K562 (cell line): Measurements from ENCODE around the gene TOM1L2. TPM values are rescaled to one million over a fixed set of nuclear protein-coding genes. Genes with fewer than 3 reads are reported as not detected.

Experiments used
- ATF1 ChIP-seq, 2 experiments: fragments of 450-650 bp in 1 of 2; IDR thresholded peaks; 2 replicates each; pipeline ENCODE4 v1.6.1; 2016; ENCODE audit warnings: missing compliant biosample characterization in 1 of 2, missing genetic modification characterization in 1 of 2
- CXXC5 ChIP-seq: fragments of 250-450 bp; sonication (Bioruptor Pico); IDR thresholded peaks from 2 replicates; pipeline ENCODE4 v1.8.0; 2022; ENCODE audit warnings: inconsistent platforms, mild to moderate bottlenecking, moderate library complexity
- EP400 ChIP-seq: fragments of 450-650 bp; IDR thresholded peaks from 2 replicates; pipeline ENCODE4 v1.6.1; 2017; ENCODE audit warnings: antibody characterized with exemption, mild to moderate bottlenecking, moderate library complexity
- FOSL1 ChIP-seq: fragments of 200-800 bp; sonication (Bioruptor generic); conservative IDR thresholded peaks from 2 replicates; pipeline ENCODE4 v1.6.1; 2016; ENCODE audit warnings: missing genetic modification characterization, missing compliant biosample characterization
- FUS ChIP-seq: fragments of 200-400 bp; formaldehyde crosslinking; optimal IDR thresholded peaks from 2 replicates; pipeline ENCODE3; 2017; ENCODE audit warnings: low read depth, low read length
- HDAC2 ChIP-seq: fragments of 450-650 bp; IDR thresholded peaks from 2 replicates; pipeline ENCODE4 v1.6.1; 2016; ENCODE audit warnings: mild to moderate bottlenecking
- HMGN3 ChIP-seq: IDR thresholded peaks from 2 replicates; pipeline ENCODE4 v1.6.1; 2011; ENCODE audit warnings: borderline replicate concordance, low read depth, mild to moderate bottlenecking, mixed read lengths, low read length; ENCODE audit not compliant: insufficient read length; ENCODE audit errors: extremely low read depth
- ILF3 ChIP-seq: fragments of 450-650 bp; IDR thresholded peaks from 2 replicates; pipeline ENCODE4 v1.6.1; 2018; ENCODE audit warnings: antibody characterized with exemption, mild to moderate bottlenecking, moderate library complexity, borderline replicate concordance
- NCOR1 ChIP-seq: fragments of 450-650 bp; IDR thresholded peaks from 2 replicates; pipeline ENCODE4 v1.6.1; 2016; ENCODE audit warnings: mild to moderate bottlenecking, moderate library complexity
- NFE2 ChIP-seq: IDR thresholded peaks from 2 replicates; pipeline ENCODE4 v1.6.1; 2014; ENCODE audit warnings: antibody characterized with exemption, low read depth
- POLR2A ChIP-seq: fragments of 450-650 bp; conservative IDR thresholded peaks from 2 replicates; pipeline ENCODE4 v1.6.1; 2016
- RB1 ChIP-seq: fragments of 450-650 bp; IDR thresholded peaks from 2 replicates; pipeline ENCODE4 v1.6.1; 2017; ENCODE audit warnings: low read depth, mild to moderate bottlenecking
- RNF2 ChIP-seq: sonication (generic); IDR thresholded peaks from 2 replicates; pipeline ENCODE4 v1.6.1; 2016
- SMAD4 ChIP-seq: fragments of 250-450 bp; sonication (Bioruptor Pico); conservative IDR thresholded peaks from 2 replicates; pipeline ENCODE4 v1.8.0; 2021; ENCODE audit warnings: inconsistent platforms, mild to moderate bottlenecking, moderate library complexity
- SMARCA4 ChIP-seq: fragments of 450-650 bp; IDR thresholded peaks from 2 replicates; pipeline ENCODE4 v1.6.1; 2016
- SP1 ChIP-seq: sonication (generic); formaldehyde crosslinking; IDR thresholded peaks from 2 replicates; pipeline ENCODE4 v1.8.1; 2022; ENCODE audit warnings: mild to moderate bottlenecking, missing genetic modification reagents
- YY1 ChIP-seq, 3 experiments: IDR thresholded peaks; 2 replicates each; pipeline ENCODE4 v1.6.1; 2011; ENCODE audit warnings: low read length in 2 of 3, mild to moderate bottlenecking in 2 of 3, moderate library complexity in 2 of 3, borderline replicate concordance in 1 of 3, control low read depth in 1 of 3, low read depth in 1 of 3; ENCODE audit not compliant: insufficient read depth in 3 of 3, insufficient replicate concordance in 2 of 3, control insufficient read depth in 1 of 3, insufficient read length in 1 of 3; ENCODE audit errors: extremely low read depth in 1 of 3
- ZSCAN32 ChIP-seq: fragments of 450-650 bp; formaldehyde crosslinking; IDR thresholded peaks from 2 replicates; pipeline ENCODE4 v1.4.0; 2020; ENCODE audit warnings: mild to moderate bottlenecking, moderate library complexity
- polyA plus RNA-seq, 8 experiments: library from polyadenylated mRNA; depleted of rRNA in 4 of 8; stranded (reverse) in 5 of 8; unstranded in 3 of 8; fragments of >200 nt; fragmentation: Nextera tagmentation in 2 of 8; fragmentation: Illumina TruSeq in 1 of 8; extraction: Ambion mirVana in 2 of 8; extraction: Trizol in 1 of 8; gene quantifications; 2 replicates each; pipeline versions ENCODE4 v1.2.1 to v1.2.3, GENCODE V29; 2011 to 2014; ENCODE audit warnings: inconsistent platforms in 1 of 8, missing spikeins in 1 of 8
- total RNA-seq, 7 experiments: library from RNA; depleted of rRNA in 6 of 7; stranded (reverse); fragments of >200 nt in 6 of 7; fragmentation: Illumina TruSeq in 2 of 7; extraction: Trizol in 2 of 7; gene quantifications; 2 replicates each; pipeline versions ENCODE4 v1.2.1 to v1.2.3, GENCODE V29; 2011 to 2021; ENCODE audit warnings: low replicate concordance in 1 of 7
- TF ChIP-seq, protein P1 (sequence below): sonication (generic); formaldehyde crosslinking; IDR thresholded peaks from 2 replicates; pipeline ENCODE4 v1.8.0; 2022; ENCODE audit warnings: missing genetic modification reagents, mild to moderate bottlenecking, borderline replicate concordance
- TF ChIP-seq, protein P2 (sequence below), 2 experiments: IDR thresholded peaks; 2 replicates each; pipeline ENCODE4 v1.6.1; 2011; ENCODE audit warnings: borderline replicate concordance in 1 of 2, control low read depth in 1 of 2, low read depth in 1 of 2, low read length in 1 of 2, mild to moderate bottlenecking in 1 of 2, mixed read lengths in 1 of 2, moderate library complexity in 1 of 2; ENCODE audit not compliant: insufficient read depth in 1 of 2, insufficient read length in 1 of 2, poor library complexity in 1 of 2, severe bottlenecking in 1 of 2; ENCODE audit errors: extremely low read depth in 1 of 2
- TF ChIP-seq, protein P3 (sequence below): fragments of 200-800 bp; sonication (Bioruptor generic); IDR thresholded peaks from 2 replicates; pipeline ENCODE4 v1.6.1; 2017; ENCODE audit warnings: missing genetic modification characterization, missing compliant biosample characterization

Gene TOM1L2
- total and polyA plus RNA-seq, 9 of the 15 experiments (the other 6 are each of a cell fraction or from before 2014, with no cell fraction given) = 0.07 to 6.0 (median 2.5) TPM

DNA sequence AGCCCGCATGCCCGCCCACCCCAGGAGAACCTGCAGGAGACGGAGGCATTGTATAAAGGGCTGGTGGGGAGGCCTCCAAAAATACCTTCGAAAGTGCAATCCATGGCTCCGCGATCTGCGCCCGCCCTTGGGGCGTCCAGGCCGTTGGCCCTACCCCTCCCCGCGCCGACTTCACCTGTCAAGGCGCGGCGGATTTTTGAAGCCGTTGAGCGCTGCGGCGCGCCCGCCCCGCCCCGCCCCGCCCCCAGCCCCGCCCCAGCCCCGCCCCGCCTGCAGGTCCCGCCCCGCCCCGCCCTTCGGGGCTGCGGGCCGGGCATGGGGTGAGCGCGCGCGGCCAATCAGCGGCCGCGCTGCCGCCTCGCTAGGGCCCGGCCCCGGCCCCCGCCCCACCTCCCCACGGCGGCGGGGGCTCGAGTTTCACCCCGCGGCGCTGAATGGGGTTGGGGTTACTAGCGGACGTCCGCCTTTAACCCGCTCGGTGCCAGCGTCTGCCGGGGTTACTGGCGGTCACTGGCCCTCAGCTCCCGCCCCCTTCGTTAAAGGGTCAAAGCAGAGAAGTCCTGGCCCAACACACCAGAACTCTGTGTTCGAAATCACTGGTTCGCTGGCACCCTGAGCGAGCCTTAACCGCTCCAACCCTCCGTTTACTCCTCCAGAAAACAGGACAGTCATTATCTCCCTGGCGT is 148.6 kb downstream of the TOM1L2 start (continued):
- TF ChIP-seq NFE2 (0 out of 2 replicates have a peak, but pooled peaks have one; percentile 8), SMARCA4 (peak; percentile 50; the same call in 1 of the 2 replicates), CXXC5 (peak; percentile 67; the same call in 1 of the 2 replicates), ATF1 (CRISPR knock-in tag; IDR thresholded peaks at IDR 0.05) (no peak), ATF1 (tag; IDR thresholded peaks at IDR 0.05) (peak; percentile 63; the same call in 1 of the 2 replicates), SMAD4 (CRISPR knock-in tag) (peak; percentile 95), SP1 (CRISPR knock-in tag) (peak; percentile 36; the same call in 1 of the 2 replicates), RB1 (0 out of 2 replicates have a peak, but pooled peaks have one; percentile 20), HMGN3 (peak; percentile 67), HDAC2 (peak; percentile 44; the same call in 1 of the 2 replicates), POLR2A (no peak; the same call in 1 of the 2 replicates), NCOR1 (peak; percentile 91), ILF3 (no peak), FOSL1 (tag) (no peak), ZSCAN32 (CRISPR knock-in tag) (no peak), RNF2 (peak; percentile 54; the same call in 1 of the 2 replicates), EP400 (0 out of 2 replicates have a peak, but pooled peaks have one; percentile 33), FUS (no peak), YY1 (IDR thresholded peaks at IDR 0.05; ENCODE audit: borderline replicate concordance in 1 of 3, control insufficient read depth in 1 of 3, extremely low read depth in 1 of 3, insufficient read depth in 3 of 3, insufficient read length in 1 of 3, insufficient replicate concordance in 2 of 3, low read depth in 1 of 3, low read length in 2 of 3) (peak in 1 of 3 experiments; percentile 12)
- TF ChIP-seq, protein P1, sequence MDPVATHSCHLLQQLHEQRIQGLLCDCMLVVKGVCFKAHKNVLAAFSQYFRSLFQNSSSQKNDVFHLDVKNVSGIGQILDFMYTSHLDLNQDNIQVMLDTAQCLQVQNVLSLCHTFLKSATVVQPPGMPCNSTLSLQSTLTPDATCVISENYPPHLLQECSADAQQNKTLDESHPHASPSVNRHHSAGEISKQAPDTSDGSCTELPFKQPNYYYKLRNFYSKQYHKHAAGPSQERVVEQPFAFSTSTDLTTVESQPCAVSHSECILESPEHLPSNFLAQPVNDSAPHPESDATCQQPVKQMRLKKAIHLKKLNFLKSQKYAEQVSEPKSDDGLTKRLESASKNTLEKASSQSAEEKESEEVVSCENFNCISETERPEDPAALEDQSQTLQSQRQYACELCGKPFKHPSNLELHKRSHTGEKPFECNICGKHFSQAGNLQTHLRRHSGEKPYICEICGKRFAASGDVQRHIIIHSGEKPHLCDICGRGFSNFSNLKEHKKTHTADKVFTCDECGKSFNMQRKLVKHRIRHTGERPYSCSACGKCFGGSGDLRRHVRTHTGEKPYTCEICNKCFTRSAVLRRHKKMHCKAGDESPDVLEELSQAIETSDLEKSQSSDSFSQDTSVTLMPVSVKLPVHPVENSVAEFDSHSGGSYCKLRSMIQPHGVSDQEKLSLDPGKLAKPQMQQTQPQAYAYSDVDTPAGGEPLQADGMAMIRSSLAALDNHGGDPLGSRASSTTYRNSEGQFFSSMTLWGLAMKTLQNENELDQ (CRISPR knock-in tag) = no peak
- TF ChIP-seq, protein P2, sequence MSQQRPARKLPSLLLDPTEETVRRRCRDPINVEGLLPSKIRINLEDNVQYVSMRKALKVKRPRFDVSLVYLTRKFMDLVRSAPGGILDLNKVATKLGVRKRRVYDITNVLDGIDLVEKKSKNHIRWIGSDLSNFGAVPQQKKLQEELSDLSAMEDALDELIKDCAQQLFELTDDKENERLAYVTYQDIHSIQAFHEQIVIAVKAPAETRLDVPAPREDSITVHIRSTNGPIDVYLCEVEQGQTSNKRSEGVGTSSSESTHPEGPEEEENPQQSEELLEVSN (IDR thresholded peaks at IDR 0.05; ENCODE audit: borderline replicate concordance in 1 of 2, extremely low read depth in 1 of 2, insufficient read depth in 1 of 2, insufficient read length in 1 of 2, low read depth in 1 of 2, low read length in 1 of 2, poor library complexity in 1 of 2, severe bottlenecking in 1 of 2) = peak in 1 of 2 experiments; percentile 45
- TF ChIP-seq, protein P3, sequence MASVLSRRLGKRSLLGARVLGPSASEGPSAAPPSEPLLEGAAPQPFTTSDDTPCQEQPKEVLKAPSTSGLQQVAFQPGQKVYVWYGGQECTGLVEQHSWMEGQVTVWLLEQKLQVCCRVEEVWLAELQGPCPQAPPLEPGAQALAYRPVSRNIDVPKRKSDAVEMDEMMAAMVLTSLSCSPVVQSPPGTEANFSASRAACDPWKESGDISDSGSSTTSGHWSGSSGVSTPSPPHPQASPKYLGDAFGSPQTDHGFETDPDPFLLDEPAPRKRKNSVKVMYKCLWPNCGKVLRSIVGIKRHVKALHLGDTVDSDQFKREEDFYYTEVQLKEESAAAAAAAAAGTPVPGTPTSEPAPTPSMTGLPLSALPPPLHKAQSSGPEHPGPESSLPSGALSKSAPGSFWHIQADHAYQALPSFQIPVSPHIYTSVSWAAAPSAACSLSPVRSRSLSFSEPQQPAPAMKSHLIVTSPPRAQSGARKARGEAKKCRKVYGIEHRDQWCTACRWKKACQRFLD = peak; percentile 46; the same call in 1 of the 2 replicates
